A549 (cell line): ENCODE measurements around the gene TCF4.

Source experiments
- BHLHE40 ChIP-seq: IDR thresholded peaks from 2 replicates; pipeline ENCODE4 v1.6.1; 2012; ENCODE audit warnings: low read depth, low read length, inconsistent platforms
- CBX2 ChIP-seq: fragments of 200-600 bp; sonication (generic); IDR thresholded peaks from 2 replicates; pipeline ENCODE4 v1.6.1; 2016; ENCODE audit warnings: low read depth, mild to moderate bottlenecking, borderline replicate concordance
- MAZ ChIP-seq: fragments of 150-350 bp; IDR thresholded peaks from 2 replicates; pipeline ENCODE4 v1.6.1; 2014; ENCODE audit warnings: antibody characterized with exemption, low read depth, low read length, borderline replicate concordance
- RFX5 ChIP-seq: fragments of 450-650 bp; IDR thresholded peaks from 2 replicates; pipeline ENCODE4 v1.7.1; 2014; ENCODE audit warnings: antibody characterized with exemption, mild to moderate bottlenecking, moderate library complexity
- SREBF2 ChIP-seq: fragments of 450-650 bp; IDR thresholded peaks from 2 replicates; pipeline ENCODE4 v1.6.1; 2014; ENCODE audit warnings: mild to moderate bottlenecking, moderate library complexity
- TF ChIP-seq, protein P1 (sequence below): fragments of >200 bp; sonication (Bioruptor Twin); formaldehyde crosslinking; IDR thresholded peaks from 3 replicates; pipeline ENCODE4 v1.5.1; 2016
- TF ChIP-seq, protein P2 (sequence below): IDR thresholded peaks from 2 replicates; pipeline ENCODE4 v1.6.1; 2012
- TF ChIP-seq, protein P3 (sequence below): fragments of 450-650 bp; IDR thresholded peaks from 2 replicates; pipeline ENCODE4 v1.6.1; 2014; ENCODE audit warnings: antibody characterized with exemption

DNA sequence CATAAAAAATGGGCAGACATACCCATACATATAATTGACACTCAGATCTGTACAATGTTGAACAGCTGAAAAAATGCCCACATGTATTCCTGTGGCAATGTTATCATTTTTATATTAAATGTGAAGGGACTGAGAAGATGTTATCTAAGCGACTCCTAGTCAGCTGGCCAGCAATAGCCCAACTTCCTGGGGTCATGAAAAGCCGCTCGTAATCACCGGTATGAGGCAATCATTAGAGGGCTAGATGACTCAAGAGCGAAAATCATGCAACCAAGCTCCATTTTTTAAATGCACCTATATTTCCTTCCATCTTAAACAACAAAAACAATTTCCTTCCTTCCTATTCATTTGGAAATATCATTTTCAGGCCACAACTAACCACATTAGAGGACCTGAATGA is 354.1 kb downstream of the TCF4 start:
- TF ChIP-seq, protein P1, sequence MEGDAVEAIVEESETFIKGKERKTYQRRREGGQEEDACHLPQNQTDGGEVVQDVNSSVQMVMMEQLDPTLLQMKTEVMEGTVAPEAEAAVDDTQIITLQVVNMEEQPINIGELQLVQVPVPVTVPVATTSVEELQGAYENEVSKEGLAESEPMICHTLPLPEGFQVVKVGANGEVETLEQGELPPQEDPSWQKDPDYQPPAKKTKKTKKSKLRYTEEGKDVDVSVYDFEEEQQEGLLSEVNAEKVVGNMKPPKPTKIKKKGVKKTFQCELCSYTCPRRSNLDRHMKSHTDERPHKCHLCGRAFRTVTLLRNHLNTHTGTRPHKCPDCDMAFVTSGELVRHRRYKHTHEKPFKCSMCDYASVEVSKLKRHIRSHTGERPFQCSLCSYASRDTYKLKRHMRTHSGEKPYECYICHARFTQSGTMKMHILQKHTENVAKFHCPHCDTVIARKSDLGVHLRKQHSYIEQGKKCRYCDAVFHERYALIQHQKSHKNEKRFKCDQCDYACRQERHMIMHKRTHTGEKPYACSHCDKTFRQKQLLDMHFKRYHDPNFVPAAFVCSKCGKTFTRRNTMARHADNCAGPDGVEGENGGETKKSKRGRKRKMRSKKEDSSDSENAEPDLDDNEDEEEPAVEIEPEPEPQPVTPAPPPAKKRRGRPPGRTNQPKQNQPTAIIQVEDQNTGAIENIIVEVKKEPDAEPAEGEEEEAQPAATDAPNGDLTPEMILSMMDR = no peak
- no peak for TF ChIP-seq RFX5
- TF ChIP-seq, protein P2, sequence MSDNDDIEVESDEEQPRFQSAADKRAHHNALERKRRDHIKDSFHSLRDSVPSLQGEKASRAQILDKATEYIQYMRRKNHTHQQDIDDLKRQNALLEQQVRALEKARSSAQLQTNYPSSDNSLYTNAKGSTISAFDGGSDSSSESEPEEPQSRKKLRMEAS = no peak
- no peak for TF ChIP-seq BHLHE40
- no peak for TF ChIP-seq CBX2
- TF ChIP-seq MAZ = no peak
- TF ChIP-seq, protein P3, sequence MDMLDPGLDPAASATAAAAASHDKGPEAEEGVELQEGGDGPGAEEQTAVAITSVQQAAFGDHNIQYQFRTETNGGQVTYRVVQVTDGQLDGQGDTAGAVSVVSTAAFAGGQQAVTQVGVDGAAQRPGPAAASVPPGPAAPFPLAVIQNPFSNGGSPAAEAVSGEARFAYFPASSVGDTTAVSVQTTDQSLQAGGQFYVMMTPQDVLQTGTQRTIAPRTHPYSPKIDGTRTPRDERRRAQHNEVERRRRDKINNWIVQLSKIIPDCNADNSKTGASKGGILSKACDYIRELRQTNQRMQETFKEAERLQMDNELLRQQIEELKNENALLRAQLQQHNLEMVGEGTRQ = no peak
- TF ChIP-seq SREBF2 = no peak
